DMS53 treated with DMSO at 0.1 percent for 48 hours (cell line): ENCODE data around the gene GATA2.

ENCODE experiments used
- DNase-seq: peaks from one replicate; lab custom pipeline; 2025; ENCODE audit not compliant: unreplicated experiment; lab: John Stamatoyannopoulos, UW

The GATA2 gene

DNA sequence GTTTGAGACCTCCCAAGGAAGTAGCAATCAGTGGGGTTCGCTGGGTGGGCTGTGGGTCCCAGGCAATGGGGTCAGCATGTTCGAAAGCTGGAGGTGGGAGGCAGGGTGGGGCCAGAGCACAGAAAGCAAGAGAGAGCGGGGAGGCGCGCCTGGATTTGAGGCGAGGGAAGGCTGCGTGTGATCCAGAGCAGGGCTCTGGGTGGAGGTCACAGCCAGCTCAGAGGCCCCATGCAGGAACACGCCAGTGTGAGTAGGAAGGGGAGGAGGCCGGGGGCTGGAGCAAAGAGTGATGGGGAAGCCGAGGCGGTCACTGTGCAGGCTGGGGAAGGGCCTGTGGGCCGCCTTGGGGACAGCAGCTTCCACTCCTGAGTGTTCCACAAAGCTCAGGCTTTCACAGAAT, 35.1 kb downstream of the GATA2 start:
- DNase-seq: no peak

DNA sequence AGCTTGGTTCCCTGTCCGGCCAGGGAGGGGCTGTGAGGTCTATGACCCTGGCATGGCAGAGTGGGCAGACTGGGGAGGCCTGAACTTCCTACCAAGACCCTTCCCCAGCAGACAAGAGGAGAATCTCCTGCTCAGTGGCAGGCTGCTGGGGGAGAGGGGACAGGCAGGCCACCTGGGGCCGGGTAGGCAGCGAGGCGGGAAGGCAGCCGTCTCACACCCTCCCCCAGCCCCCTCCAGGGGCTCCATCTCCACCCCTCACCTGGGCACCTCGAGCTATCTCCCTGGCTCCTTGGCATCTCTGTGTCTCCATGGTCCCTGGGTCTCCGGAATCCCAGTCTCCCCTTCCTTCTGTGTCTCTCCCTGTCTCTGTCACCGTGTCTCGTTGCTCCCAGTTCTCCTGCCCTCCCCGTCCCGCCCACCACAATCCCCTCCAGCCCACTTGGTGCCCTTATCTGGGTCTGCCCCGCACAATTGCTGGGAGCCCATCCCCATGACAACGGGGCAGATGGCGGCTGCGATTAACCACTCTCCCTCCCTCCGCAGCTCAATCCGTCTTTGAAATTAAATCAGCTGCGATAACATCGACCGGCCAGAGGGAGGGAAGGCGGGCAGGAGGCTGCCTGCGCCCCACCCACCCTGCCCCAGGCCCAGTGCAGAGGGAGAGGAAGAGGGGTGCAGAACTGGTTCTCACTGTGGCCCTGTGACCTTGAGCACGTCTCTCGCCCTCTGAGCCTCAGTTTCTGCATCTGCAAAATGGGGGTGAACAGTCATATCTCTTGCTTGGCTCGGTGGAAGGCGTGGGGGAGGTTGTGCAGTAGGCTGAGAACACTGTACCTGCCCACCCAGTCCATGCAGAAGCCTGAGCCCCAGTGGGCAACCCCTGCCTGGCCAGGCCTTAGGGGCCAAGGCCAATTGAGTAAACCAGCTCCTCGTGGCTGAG, 36.0 kb downstream of the GATA2 start:
- no peak for DNase-seq

DNA sequence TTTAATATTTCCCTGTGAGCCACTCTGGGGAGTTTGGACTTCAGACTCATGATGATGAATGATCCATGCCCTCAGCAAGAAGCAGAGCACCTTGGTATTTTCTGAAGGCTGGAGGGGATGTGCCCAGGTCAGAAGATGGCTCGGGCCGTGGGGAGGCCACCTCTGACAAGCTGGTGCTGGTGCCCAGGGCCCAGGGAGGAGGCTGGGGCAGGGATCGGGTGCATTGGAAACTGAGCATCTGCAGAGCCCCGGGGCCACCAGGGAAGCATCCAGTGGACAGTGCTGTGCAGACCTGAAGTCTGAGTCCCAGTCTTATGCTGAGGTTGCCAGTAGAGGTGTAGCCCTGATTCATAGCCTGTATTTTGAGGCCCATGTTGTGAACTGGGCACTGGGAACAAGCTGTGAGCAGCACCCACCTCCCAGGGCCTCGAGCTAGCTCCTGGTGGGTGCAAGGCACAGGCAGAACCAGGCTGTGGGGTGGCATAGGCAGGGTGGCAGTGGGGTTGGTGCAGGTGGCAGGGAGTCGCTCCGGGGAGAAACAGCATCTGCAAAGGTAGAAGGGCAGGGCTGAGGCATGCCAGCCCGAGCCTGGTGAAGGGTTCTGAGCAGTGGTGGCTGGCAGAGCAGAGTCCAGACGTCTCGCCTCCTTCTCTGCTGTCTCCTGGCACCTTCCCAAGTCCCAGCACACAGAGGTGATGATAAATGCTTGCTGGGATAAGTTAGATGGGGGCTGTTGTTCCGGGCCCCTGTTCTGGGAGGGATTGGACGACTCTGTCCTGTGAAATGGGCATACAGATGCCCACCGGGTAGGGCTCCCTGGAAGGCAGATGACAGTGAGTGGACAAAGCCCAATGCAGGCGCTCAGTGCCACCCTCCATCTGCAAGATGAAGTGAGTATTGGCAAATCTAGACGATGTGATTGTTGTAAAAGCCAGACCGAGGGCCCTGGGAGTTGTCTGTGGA, 36.9 kb downstream of the GATA2 start:
- no peak for DNase-seq

DNA sequence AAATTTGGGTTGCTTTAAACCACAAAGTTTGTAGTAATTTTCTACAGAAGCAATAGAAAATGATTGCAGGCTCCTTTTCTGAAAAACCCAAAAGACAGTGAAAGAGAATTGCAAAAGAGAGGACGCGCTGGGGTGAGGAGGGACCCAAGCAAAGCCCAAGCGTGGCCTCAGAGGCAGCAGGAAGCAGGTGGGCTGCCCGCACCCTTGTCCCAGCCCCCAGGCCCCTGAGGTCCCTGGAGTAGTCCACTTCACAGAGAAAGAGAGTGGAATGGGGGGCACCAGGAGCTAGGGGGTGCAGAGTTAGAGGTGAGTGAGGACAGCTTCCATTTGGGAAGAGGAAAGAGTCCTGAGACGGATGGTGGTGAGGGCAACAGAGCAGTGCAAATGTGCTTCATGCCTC, 37.9 kb downstream of the GATA2 start:
- no peak for DNase-seq

DNA sequence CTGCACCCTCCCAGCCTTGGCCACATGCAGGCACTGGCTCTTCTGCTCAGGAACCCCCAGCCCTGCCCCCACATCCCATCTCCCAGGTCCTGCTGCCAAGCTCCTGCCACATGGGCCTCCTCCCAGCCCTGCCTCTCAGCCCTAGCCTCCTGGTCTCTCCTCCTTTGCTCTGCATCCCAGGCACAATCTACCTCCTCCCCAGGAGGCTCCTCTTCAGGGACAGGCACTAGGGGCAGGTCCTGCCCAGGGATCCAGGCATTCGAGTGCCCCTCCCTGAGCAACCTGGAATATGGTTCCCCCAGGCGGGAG, 38.7 kb downstream of the GATA2 start:
- DNase-seq: no peak

DNA sequence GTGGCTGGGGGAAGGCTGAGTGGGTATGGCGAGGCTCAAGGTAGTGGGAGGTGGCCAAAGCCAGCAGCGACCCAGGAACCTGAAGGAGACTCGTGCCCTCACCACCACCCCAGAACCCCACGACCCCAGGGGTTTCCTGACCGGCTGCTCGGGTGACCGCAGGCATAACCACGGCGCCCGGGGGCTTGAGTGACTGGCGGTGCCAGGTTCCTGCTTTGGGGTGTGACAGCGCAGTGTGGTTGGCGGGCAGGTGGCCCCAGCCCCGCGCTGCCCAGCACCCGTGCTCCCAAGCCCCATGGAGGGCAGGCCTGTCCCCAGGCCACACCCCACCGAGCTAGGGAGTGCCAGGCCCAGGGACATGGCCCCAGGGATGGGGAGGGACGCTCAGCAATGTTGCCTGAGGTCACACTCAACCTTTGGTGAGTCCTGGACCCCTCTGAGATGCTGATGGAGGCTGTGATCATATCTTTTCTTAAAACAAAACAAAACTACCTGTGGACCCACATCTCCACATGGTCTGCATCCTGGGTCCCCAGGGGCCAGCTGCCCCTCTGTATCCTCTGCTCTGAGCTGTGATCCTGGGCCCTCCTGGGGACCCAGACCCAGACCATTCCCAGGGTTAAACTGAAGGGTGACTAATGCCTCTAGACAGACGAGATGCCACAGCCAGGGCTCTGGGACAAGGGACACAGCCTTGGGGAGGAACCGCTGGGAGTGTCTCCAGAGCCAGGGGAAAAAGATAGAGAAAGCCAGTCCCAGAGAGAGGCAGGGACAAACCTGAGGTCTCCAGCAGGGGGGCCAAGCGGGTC, 39.3 kb downstream of the GATA2 start:
- DNase-seq: no peak

DNA sequence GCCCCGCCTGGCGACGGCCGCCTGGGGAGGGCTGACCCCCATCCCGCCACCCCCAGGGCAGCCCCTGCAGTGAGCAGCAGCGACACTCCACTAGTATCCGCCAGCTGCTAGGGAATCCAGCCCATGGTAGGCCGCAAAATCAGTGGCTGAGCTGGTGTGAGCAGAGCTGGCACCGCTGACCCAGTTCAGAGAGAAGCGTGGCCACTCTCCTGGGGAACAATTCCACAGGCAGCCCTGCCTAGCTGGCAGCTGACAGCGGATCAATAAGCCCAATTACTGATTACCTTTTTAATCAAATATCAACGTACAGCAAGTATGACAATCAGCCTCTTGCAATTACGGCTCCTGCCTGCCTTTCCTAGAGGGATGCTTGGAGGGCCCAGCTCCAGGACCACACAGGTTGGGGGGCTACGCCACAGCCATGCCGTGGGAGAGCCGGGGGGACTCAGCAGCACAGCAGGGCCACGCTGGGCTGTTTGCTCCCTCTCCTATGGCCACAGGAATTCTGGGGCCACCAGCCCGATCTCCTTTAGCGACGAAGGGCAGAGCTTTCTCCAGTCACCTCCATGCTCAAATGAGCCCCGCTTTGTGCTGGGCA, 40.2 kb downstream of the GATA2 start:
- no peak for DNase-seq

DNA sequence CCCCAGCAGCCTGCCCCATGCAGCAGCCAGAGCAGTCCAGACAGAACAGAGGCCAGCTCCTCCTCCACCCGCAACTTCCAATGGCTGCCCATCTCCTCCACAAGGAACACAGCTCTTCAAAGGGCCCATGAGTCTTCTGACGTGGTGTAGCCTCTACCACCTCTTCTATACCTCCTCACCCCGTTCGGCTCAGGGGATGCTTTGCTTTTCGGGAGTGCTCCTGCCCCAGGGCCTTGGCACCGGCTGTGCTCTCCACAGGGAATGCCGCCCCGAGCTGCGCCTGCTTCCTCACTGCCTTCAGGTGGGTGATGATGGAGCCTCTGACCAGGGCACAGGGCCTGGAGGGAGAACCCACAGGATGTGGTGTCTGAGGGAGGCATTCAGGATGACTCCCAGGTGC, 40.9 kb downstream of the GATA2 start:
- no peak for DNase-seq

DNA sequence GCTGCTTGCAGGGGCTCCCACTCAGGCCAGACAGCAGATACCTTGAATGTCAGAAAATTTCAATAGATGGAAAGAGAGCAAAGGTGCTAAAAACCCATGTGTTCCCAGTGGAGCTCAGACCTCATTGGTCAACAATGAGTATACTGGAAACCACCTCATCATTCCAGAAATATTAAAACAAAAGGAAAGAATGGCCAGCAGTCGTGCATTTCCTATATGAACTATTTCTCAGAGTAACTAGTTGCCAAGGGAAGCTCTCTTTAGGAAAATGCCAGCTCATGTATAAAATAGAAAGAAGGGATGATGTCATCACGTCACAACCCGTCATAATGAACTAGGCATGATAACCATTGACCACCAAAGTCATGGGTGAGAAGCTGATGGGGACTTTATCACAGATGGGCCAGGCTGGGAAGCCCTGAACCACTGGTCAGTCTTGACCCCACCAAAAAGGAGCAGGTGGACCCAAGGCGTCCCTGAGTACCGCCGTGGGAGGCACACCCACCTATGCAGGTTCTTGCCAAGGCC, 43.8 kb downstream of the GATA2 start:
- DNase-seq: no peak

DNA sequence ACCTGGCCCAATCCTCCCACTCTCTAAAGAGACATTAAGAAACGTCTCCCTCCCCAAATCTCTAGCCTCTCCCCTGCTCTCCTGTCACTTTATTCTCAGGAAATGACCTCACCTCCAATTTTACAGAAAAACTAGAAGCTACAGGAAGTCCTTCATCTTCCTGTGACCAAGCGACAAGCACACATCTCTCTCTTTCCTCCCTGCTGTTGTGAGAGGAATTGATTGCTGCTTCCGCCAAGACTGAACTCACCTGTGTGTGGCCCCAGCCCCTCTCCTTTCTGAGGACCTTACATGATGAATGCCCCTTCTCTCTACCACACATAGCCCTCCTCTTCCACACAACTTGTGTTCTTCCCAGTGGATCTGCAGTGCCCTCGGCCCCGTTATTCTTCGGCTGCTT, 44.5 kb downstream of the GATA2 start:
- DNase-seq: no peak

DNA sequence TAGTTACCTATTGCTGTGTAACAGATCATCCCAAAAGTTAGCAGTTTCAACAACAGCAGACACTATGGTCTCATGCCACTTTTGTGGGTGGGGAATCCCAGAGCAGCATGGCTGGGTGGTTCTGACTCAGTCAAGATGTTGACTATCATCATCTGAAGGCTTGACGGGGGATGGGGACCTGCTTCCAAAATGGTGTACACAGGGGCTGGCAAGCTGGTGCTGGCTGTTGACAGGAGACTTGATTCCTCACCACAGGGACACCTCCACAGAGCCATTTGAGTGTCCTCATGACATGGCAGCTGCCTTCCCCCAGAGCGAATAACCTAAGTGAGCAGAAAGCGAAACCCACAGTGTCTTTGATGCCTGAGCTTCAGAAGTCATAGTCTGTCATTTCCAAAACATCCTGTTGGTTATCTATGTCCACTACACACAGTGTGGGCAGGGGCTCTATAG, 45.4 kb downstream of the GATA2 start:
- DNase-seq: no peak

DNA sequence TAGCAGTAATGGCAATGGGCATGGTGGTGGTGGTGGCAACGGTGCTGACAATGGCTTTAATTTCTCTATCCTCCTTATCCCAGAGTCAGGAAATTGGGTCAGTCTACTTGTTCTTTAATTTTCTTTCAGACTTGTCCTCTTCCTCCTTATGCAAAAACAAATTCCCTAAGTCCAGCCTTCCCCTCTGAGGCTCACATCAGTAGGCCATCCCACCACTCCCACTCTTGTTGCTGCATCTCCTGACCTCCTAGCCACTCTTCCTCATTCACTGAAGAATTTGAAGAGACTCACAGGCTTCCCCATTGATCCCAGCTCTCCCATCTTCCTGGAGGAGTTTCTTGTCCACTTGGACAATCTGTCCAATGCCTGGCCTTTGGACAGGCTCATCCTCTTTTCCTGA, 46.2 kb downstream of the GATA2 start:
- no peak for DNase-seq

DNA sequence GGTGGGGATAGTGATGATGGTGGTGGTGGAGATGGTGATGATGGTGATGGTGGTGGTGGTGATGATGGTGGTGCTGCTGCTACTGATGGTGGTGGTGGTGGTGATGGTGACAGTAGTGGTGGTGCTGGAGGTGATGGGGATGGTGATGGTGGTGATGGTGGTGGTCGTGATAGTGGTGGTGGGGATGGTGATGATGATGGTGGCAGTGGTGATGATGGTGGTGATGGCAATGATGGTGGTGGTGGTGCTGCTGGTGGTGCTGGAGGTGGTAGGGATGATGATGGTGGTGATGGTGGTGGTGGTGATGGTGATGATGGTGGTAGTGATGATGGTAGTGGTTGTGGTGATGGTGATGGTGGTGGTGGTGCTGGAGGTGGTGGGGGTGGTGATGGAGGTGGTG, 47.6 kb downstream of the GATA2 start:
- no peak for DNase-seq

DNA sequence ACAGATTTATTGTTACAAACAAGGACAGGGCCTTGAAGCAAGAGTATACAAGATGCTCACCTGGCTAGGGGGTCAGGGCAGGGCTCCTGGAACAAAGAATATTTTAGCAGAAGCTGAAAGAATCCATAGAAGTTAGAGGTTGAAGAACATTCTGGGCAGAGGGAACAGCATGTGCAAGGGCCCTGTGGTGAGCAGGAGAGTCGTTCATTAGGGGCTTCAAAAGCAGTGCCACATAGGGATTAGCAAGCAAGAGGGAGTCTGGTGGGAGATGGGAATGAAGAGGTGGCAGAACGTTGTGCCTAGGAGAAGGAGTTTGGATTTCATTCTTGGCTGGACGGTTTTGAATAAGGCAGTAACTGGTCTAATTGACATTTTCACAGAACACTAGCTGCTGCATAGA, 49.2 kb downstream of the GATA2 start:
- no peak for DNase-seq

DNA sequence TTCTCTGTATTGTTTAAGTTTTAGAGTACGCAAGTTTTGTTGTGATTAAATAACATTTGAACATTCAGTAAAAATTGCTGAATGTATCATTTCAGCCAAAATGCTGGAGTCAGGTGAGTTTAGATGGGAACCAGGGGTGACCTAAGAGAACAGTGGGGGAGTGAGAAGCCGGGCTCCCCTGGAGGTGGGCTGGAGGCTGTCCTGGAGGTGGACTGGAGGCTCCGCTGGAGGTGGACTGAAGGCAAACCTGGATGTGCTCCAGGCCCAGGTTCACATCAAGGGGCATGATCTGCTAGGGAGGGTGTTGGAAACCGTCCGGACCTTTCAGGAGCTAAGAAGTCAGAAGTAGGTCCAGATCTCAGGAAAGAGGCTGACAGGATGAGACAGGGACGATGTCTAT, 50.1 kb downstream of the GATA2 start:
- no peak for DNase-seq

DNA sequence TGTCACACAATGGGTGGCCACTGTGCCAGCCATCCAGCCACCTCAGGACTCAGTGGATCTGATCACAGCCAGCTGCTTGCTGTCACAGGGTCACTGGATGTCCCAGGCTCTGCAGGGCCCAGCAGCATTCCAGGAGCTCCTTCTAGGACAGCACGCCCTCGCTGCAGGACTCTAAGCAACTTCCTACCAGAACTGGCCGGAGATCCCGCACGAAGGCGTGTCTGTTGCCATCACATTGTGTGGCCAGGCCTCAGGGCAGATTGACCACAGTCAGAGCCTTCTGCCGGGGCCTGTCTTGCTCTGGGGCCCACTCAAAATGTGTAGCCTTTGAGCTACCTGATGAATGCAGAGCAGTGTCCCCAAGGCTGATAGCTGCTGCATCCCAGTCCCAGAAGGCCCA, 50.9 kb downstream of the GATA2 start:
- DNase-seq: no peak

DNA sequence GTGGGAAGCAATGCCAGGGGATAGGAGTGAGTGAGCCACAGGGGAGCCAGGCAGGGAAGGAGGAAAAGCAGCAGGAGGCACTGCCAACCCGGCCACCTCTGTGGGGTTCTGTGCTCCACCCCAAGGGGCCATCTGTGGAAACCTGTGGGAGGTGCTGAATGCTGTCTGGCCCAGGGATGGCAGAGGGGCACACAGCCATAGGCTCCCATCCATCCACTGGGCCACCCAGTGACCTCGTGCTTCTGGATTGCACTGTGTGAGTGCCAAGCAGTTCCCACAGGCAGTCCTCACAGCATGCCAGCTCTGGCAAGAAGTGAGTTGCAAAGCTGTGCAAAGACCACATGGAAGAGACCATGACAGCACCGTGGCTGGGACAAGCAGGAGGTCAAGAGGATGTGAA, 53.8 kb downstream of the GATA2 start:
- no peak for DNase-seq

DNA sequence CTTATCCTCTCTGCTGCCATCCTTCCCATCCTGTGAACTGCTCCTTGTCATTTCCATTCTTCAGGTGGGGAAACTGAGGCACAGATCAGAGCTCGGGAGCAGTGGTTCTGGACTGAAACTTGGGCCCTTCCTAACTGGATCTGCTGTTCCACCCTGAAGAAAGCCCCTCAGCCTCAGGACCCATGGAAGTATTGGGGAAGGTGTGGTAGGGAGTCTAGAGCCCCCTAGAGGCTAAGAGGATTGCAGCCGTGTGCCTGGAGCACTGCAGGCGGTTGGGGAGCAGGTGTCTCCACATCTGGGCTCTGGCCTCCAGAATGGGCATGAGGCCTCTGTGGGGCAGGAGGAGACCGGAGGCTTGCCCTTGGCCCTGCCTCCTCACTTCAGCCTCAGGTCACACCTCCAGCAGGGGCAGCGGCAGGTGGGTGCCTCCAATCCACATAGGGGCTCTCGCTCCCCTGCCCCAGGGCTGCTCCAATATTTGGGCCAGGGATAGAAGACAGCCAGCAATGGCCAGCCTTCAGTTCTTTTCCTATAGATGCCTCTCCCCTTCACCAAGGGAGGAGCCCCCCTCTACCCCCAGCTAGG, 54.4 kb downstream of the GATA2 start:
- DNase-seq: no peak

DNA sequence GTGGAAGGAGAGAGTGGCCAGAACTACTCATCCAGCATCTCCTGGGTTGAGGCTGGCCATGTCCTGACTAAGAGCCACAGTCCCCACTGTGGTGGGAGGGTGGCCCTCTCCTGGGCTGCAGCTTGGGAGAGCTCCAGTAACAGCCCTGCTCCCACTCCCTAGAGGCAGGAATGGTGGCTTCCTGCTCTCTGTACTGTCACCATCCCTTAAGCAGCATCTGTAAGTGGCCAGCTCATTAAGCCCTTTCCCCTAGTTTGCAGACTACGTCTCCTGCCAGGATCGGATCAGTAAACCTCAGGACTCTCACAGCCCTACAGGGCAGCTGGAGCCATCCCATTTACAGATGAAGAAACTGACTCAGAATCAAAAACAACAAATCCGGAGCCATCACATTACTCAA, 56.8 kb downstream of the GATA2 start:
- DNase-seq: no peak

DNA sequence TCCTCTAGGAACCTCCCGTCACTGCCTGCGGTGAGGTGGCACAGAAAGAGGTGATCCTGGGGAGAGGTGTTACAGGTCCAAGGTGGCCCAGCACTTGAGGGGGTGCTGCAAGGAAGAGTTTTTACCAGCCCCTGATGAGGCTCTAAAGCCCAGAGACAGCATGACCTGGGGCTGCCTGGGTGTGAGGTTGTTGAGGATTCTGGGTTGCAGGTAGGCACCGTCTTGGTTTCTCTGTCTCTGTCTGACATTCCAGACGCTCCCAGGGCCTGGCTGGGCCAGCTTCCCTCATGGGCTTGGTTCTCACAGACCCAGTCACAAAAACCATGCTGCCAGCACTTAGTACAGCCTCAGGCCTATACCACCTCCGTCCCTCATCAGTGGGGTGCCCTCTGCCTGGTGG, 57.4 kb downstream of the GATA2 start:
- no peak for DNase-seq
